GM04504 (cell line): ENCODE measurements around the gene CLTB.
"Not testable (repeated sequence)": the region's sequence is repeated elsewhere in the genome, so short reads cannot be mapped to it uniquely, and the experiment has no call there.

ENCODE experiments used
- DNase-seq: peaks from one replicate; pipeline ENCODE4 v3.0.0-alpha.2; 2012; ENCODE audit warnings: low read depth

Gene CLTB, protein sequence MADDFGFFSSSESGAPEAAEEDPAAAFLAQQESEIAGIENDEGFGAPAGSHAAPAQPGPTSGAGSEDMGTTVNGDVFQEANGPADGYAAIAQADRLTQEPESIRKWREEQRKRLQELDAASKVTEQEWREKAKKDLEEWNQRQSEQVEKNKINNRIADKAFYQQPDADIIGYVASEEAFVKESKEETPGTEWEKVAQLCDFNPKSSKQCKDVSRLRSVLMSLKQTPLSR

DNA sequence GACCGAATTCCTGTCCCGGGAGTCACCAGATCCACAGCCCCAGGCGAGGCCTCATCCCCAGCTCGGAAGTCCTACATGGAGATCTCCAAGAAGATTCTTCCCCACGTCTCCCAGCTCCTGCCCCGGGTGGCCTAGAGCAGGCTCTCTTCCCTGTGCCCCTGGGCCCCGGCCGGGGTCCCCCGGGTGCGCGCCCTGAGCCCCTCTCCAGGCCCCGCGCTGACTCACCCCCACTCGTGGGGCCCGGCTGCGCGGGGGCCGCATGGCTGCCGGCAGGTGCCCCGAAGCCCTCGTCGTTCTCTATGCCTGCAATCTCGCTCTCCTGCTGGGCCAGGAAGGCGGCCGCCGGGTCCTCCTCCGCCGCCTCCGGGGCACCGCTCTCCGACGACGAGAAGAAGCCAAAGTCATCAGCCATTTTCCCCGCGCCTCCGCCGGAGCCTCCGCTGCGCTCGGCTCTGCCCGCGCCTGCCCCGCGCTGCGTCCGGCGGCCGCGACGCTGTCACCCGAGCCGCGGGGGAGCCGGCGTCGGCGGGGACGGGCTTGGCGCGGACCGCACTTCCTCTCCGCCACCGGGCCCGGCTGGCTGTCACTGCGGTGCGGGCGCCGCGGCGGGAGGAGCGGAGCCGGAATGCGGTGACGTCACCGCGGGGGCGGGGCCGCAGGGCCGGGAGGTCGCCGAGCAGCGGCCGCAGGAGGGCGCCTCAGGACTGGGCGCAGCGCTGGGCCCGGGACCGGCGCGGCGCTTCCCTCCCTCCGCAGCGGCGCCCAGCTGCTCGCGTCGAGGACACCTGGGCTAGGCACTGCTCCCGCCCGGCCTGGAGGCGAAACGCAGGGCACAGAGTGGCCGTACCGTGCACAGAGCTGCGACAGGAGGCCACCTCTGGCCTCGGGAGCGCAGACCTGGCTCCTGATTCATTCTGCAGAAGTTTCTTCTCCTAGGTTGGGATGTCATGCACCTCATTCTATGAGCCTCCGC is at the start of gene CLTB:
Gene CLTB, minus strand, starts transcription at position 588 of the 973 bp plus-strand sequence. Its CDS starts 176 bp downstream, at position 412.
- peak; percentile 67 for DNase-seq

DNA sequence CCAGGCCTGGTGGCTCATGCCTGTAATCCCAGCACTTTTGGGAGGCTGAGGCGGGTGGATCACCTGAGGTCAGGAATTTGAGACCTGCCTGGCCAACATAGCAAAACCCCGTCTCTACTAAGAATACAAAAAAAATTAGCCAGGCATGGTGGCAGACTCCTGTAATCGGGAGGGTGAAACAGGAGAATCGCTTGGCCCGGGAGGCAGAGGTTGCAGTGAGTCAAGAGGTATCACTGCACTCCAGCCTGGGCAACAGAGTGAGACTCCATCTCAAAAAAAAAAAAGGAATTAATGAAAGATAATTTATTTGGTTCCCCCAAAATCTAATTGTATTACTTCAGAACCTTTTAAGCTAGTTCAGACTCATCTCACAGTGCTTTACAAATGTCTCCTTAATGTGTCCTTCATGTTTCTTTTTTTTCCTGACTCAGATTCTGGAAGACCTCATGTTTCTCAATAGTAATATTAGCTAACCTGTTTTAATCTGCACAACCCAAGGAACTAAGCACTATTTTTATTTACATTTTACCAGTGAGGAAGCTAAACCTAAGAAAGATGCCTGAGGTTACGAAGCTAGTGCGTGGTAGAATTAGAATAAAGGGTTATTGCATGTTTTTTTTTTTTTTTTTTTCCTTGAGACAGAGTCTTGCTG is 46.9 kb upstream of the CLTB start:
- no peak for DNase-seq

DNA sequence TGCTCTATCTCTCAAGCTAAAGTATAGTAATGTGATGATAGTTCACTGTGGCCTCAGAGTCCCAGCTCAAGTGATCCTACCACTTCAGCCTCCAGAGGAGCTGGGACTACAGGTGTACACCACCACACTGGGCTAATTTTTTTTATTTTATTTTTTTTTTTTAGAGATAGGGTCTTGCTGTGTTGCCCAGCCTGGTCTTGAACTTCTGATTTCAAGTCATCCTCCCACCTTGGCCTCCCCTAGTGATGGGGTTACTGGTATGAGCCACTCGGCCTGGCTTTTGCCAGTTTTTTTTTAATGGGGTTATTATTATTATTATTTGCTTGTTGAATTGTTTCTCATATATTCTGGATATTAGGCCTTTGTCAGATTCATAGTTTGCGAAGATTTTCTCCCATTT is 45.0 kb upstream of the CLTB start:
- no peak for DNase-seq

DNA sequence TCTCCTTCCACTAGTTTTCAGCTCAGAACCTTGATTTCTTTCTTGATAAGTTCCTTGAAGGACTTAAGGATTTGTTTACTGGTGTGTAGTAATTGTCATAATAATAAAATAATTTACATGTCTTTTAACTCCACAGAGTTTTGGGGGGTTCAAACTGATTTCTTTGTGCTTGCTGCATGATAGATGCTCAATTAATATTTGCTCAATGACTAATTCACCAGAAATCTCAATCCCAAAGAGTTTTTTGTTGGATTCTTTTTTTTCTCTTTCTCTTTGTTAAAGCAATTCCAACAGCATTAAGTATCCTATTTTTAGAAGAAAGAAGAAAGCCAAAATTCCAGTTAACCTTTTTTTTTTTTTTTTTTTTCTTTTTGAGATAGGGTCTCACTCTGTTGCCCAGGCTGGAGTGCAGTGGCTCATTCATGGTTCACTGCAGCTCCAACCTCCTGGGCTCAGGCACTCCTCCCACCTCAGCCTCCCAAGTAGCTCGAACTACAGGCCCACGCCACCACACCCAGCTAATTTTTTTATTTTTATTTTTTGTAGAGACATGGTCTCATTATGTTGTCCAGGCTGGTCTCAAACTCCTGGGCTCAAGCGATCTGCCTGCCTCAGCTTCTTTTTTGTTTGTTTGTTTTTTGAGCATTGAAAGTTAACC is 42.7 kb upstream of the CLTB start:
- no peak for DNase-seq

DNA sequence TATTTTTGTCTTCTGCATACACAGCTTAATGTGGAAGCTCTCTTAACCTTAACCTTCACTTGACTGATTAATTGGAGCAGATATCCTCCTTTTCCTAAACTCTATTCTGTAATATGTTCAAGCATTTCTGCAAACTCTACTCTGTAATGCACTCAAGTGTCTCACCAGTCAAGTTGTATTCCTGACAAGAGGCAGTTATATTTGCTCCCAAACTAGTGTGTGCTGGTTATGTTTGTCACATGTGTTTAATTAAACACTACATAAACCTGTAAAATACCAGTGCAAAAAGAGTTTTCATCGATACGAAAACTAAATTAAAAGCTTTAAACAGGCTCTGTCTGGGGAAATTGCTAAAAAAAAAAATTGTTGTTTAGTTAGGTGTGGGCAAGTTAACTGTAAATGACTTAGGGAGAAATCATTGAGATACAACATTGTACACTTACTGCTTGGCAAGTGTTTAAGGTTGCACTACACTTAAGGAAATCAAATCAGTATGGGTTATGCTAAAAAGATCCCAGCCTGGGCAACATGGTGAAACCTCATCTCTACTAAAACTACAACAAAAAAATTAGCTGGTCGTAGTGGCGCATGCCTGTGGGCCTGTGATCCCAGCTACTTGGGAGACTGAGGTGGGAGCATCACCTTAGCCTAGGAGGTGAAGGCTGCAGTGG is 38.5 kb upstream of the CLTB start:
- DNase-seq, result no peak

DNA sequence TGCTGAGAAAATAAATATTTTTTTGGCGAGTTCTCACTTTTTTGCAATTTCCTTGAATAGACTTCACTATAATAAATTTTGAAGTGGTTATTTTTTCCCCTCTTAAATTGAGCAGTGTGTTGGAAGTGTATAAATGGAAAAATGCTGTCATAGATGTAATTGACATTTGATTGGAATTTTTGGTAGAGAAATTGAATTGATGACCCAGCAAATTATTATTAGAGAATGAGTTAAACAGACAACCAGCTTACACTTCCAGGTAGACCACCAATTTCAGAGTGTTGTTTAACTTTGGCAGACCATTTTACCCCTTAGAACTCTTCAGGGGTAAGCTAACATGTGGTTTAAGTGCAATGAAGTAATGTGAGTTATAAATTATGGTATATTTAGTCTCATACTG is 33.7 kb upstream of the CLTB start:
- DNase-seq, result no peak

DNA sequence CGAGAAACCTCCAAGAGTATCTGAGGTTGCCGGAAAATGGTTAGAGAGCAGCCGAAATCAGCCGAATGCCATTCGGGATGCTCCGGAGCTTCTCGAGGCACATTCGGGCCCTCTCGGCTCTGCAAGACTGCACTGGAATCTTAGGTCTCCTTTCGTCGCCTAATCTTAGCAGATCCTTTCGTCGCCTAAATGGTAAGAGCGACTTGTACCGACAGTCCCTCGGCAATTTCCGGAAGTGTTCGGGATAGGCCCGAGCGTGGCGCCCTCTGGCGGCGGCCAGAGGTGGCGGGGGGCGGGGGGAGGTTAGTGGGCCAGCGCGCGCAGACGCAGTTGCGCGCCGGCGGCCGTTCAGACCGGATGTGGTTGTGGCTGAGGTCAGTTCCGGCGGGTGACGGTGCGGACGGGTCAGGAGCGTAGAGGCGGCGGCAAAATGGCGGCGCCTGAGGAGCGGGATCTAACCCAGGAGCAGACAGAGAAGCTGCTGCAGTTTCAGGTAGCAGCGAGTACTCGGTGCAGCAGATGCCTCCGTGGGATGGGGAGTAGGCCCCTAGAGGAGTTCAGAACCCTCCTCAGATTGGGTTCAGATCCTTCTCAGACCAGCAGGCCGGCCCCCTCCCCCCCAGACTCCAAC is 31.8 kb upstream of the CLTB start, which contains the start of gene FAF2:
Gene FAF2, plus strand, starts transcription at position 408 of the 631 bp plus-strand sequence. Its CDS starts 23 bp downstream, at position 431.
- peak; percentile 97 for DNase-seq

DNA sequence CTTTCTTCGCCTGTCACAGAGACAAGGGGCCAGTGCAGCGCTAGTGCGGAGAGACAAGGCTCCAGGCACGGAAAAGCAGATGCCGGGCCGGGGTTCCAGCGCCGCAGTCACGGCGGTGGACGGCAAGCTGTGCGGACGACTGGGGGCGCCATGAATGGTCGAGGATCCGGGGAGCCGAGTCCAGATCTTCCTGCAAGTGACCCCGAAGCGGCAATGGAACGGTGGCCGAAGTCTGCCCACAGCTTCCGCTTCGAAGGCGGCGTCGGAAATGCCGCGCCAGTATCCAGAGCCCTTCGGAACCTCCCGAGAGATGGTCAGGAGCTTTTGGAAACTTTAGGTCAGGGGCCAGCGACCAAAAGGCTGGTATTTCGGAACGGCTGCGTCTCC is 31.2 kb upstream of the CLTB start:
- no peak for DNase-seq

DNA sequence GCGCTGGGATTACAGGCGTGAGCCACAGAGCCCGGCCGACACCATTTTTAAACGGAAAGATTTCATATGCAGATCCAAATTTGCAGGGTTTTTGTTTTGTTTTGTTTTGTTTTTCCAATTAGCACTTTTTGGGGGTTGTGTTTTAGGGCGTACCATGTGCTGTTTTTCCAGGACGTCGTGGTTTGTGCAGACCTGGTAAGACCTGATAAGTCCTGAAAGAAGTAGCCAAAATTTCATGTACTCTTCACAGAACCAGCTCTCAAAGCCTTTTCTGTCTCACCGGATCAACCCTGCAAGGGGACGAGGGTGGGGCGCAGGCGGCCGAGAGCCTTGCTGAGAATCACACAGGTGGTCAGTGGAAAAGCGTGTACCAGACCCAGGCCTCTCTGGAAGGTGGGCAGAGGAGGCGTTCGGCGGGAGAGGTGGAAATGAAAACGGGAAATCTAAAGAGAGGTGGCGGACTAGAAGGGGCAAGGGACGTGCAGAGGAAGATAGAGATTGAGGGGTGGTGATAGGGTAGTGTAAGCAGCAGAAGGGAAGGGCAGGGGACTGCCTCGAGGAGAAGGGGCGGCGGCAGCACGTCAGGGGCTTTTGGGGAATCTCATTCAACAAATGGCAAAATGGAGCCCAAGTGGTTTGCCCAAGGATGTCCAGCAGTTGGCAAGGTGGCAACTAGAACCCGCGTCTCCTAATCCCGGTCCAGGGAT is 30.7 kb upstream of the CLTB start:
- no peak for DNase-seq

DNA sequence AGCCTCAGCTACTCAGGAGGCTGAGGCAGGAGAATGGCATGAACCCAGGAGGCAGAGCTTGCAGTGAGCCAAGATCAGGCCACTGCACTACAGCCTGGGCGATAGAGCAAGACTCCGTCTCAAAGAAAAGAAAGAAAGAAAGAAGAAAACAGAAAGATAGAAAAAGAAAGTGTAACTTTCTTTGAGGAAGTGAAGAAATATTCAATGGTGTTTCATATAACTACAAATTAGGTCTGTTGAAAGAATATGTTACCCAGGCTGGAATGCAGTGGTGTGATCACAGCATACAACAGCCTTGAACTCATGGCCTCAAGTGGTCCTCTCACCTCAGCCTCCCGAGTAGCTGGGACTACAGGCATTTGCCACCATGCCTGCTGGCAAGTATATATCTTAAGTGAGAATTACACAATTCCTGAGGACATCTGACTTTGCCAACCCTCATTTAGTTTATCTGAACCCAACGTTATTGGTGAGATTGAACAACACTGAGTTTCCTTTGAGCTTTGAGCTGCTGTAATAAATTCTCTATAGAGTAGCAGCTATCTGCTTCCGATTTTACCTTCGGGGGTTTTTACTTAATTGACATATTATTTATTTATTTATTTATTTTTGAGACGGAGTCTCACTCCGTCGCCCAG is 29.8 kb upstream of the CLTB start:
- DNase-seq, result no peak

DNA sequence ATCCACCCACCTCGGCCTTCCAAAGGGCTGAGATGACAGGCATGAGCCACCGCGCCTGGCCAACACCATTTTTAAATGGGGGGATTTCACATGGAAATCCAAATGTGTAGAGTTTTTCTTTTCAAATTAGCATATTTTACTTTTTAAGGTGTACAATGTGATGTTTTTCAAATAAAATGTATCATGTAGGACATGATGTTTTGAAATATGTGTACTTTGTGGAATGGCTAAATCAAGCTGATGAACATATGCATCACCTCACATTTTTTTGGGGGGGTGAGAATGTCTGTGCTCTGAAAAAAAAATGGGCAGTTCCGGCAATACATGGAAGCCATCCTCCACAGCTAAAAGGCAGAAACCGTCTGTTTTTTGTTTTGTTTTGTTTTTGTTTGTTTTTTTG is 28.4 kb upstream of the CLTB start:
- no peak for DNase-seq

DNA sequence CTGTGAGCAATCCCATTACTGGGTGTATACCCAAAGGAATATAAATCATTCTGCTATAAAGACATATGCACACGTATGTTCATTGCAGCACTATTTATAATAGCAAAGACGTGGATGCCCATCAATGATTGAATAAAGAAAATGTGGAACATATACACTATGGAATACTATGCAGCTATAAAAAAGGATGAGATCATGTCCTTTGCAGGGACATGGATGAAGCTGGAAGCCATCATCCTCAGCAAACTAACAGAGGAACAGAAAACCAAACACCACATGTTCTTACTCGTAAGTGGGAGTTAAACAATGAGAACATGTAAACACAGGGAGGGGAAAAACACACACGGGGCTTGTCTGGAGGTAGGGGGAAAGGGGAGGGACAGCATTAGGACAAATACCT is 26.6 kb upstream of the CLTB start:
- not testable (repeated sequence) for DNase-seq

DNA sequence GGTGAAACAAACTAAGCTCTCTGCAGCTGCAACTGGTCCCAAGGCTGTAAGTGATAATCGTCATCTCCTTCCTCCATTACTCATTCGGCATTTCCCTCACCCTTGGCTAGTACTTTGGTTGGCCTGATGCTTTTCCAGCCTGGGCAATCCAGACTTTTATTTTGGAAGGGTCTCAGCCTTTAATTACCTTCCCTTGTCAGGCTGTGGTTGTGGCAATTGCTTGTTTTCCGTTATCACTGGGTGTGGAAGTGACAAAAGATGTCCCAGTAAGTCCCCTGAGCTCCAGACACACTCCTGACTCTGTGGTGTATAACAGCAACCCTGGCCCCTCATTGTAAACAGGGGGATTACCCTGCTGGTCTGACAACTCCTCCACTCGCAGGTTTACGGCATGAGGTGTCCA is 25.6 kb upstream of the CLTB start:
- DNase-seq, result no peak

DNA sequence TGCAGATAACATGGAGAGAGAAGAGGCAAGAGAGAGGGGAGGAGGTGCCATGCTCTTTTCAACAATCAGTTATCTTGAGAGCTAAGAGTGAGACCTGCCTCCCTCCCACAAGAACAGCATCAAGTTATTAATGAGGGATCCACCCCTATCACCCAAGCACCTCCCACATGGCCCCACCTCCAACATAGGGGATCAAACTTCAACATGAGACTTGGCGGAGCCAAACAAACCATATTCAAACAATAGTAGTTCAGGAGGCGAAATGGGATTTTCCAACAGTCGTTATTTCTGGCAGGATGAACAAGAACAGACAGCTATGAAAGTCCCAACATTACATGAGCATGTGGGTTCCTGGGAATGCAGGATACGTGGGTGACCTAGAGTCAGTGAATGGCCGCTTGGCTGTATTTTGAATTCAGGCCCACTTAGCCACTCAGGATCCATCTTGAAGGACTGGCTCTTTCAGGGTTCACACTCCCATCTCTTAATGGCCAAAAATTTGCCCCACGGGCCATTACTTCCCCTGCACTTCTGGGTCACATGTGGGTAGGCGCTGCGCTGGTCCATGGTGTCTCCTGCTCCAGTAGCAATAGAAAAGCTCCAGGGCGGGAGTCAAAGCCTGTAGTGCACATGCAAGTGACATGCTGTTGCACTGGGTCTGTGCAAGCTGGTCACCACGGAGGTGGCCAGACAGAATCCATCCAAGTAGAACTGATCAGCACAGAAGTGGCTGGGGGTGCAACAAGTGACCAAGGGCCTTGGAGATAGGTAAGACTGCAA is 24.8 kb upstream of the CLTB start:
- no peak for DNase-seq

DNA sequence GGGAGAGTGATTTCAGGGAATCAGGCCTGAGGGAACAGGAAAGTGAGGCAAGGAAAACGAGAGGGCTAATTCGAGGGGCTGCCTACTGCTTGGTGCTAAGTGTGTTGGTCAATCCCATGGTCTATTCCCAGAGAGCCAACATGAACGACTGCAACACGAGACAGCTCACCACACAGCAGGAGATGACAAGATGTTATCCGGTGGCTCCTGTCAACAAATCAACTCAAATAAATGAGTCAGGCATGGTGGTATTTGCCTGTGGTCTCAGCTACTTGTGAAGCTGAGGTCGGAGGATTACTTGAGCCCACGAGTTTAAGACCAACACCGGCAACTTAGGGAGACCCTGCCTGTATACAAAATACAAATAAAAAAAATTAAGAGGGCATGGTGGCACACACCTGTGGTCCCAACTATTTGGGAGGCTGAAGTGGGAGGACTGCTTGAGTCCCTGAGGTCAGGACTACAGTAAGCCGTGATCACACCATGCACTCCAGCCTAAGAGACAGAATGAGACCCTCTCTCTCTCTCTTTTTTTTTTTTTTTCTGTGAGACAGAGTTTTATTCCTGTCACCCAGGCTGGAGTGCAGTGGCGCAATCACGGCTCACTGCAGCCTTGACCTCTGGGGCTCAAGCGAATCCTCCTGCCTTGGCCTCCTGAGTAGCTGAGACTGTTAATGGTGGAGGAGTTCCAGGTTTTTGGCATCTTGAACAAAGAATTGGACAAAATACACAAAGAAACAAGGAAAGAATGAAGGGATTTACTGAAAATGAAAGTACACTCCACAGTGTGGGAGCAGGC is 22.8 kb upstream of the CLTB start:
- peak; percentile 50 for DNase-seq

DNA sequence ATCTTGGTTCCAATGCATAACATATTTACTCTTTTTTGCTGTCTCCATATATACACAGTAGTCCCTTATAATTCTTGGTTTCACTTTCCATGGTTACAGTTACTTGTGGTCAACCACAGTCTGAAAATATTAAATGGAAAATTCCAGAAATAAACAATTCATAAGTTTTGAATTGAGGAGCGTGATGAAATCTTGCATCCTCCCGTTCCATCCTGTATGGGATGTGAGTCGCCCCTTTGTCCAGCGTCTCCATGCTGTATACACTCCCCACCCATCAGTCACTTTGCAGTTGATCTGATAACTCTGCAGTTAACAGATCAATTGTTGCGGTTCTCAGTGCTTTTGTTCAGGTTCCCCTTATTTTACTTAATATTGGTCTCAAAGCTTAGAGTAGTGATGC is 20.3 kb upstream of the CLTB start:
- DNase-seq, result no peak

DNA sequence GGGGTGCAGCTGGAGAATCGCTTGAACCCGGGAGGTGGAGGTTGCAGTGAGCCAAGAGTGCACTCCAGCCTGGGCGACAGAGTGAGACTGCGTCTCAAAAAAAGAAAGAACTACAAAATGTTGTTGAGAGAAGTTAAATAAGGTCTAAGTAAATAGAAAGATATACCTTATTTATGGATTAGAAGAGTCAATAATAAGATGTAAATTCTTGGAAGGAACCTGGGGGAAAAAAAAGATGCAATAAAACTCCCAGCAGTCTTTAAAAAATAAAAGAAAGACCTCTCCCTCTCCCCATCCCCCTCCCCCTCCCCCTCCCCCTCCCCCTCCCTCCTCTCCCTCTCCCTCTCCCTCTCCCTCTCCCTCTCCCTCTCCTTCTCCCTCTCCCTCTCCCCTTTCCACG is 16.4 kb upstream of the CLTB start:
- no peak for DNase-seq

DNA sequence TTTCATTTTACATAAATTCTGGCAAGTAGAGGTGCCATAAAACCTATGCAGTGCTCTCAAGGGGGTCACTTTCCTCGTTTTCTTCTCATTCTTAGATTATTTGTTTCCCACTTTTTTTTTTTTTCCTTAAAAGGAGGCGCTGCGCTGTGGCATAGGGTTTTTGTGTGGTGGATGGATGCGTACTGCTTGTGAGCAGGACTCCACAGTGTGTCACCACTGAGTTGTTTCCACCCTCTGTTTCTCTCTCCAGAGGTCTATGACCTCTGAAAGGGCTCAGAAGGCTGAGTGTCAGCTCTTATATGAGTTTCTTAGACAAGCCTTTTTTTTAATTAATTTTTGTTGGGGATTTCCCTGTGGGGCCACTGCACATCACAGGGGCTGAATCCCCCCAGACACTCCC is 13.6 kb upstream of the CLTB start:
- DNase-seq, result no peak
